Activated naive CD4-positive, alpha-beta T cell treated with anti-CD3 and anti-CD28 coated beads, Interleukin-2, amount 10 ng/mL, durations not matched to agents 7 days and 5 days (primary cell): Measurements from ENCODE around the gene RGS17.

ENCODE experiments used
- CTCF ChIA-PET: fragments of 350-600 bp; sonication (Branson Sonifier 250); formaldehyde crosslinking; loops from one replicate; lab custom pipeline; 2021; ENCODE audit warnings: antibody characterized with exemption; lab: Charles Lee
- DNase-seq: peaks from one replicate; pipeline ENCODE4 v3.0.0-alpha.2; 2020
- H3K27ac Mint-ChIP-seq: one replicate; pipeline ENCODE4 v1.8.0; 2021; ENCODE audit warnings: mild to moderate bottlenecking, moderate library complexity, mixed read lengths
- H3K27me3 Mint-ChIP-seq: one replicate; pipeline ENCODE4 v1.8.0; 2021; ENCODE audit warnings: mild to moderate bottlenecking, mixed read lengths
- H3K36me3 Mint-ChIP-seq: one replicate; pipeline ENCODE4 v1.8.0; 2021; ENCODE audit warnings: mixed read lengths
- H3K4me1 Mint-ChIP-seq: one replicate; pipeline ENCODE4 v1.8.0; 2021; ENCODE audit warnings: mixed read lengths
- H3K4me3 Mint-ChIP-seq: one replicate; pipeline ENCODE4 v1.8.0; 2021; ENCODE audit warnings: mild to moderate bottlenecking, moderate library complexity, mixed read lengths
- H3K9me3 Mint-ChIP-seq: one replicate; pipeline ENCODE4 v1.8.0; 2021; ENCODE audit warnings: mixed read lengths

The RGS17 gene

GRCh38 chr6:153048631-153049030, 82.5 kb downstream of the RGS17 start:
- no peak overlapping the region for H3K27ac Mint-ChIP-seq
- H3K4me3 Mint-ChIP-seq: no peak overlapping the region
- DNase-seq: no peak
- H3K27me3 Mint-ChIP-seq: peaks cover 2% of the 10 kb centered on the region
- CTCF ChIA-PET: no interaction called here
- H3K9me3 Mint-ChIP-seq: no peaks in the 10 kb centered on the region
- H3K36me3 Mint-ChIP-seq: no peaks in the 10 kb centered on the region
- no peaks in the 10 kb centered on the region for H3K4me1 Mint-ChIP-seq

DNA sequence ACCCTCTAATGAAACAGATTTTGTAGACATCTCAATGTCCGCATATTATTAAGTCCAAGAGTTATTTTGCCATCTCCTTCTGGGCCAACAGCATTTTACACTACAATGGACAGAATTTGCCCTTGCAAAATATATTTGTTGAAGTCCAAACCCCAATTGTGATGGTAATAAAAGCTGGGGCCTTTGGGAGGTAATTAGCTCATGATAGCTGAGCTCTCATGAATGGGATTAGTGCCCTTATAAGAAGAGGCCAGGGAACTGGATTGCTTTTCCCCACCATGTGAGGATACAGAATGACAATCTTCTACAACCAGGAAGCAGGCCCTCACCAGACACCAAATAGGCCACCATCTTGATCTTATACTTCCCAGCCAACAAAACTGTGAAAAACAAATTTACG, 83.7 kb downstream of the RGS17 start:
- Mint-ChIP-seq H3K27me3 (no peaks in the 10 kb centered on the region), H3K4me3 (no peak overlapping the region), H3K9me3 (no peaks in the 10 kb centered on the region), H3K36me3 (no peaks in the 10 kb centered on the region), H3K4me1 (no peaks in the 10 kb centered on the region), H3K27ac (no peak overlapping the region)
- CTCF ChIA-PET: no interaction called here
- no peak for DNase-seq

DNA sequence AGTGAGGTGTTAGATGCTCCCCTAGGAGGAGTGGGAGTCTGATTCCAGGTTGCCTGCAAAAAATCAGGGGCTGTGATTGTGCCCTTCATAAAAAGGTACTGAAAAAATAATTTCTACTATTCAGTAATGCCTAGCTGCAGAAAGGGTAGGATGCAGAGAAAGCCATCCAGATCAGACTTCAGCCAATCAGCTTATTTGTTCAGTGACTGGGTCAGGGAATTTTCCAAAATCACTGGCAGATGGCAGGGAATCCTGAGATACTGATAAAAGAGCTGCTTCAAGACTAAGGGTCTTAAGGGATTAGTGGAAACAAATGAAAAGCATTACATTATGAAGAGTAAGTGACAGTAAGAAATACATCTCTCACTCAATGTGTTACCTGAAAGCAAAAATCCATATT, 85.8 kb downstream of the RGS17 start:
- Mint-ChIP-seq H3K36me3 (no peaks in the 10 kb centered on the region), H3K9me3 (no peaks in the 10 kb centered on the region), H3K4me3 (no peak overlapping the region), H3K27ac (no peak overlapping the region), H3K4me1 (no peaks in the 10 kb centered on the region), H3K27me3 (no peaks in the 10 kb centered on the region)
- DNase-seq: no peak
- CTCF ChIA-PET: no interaction called here

DNA sequence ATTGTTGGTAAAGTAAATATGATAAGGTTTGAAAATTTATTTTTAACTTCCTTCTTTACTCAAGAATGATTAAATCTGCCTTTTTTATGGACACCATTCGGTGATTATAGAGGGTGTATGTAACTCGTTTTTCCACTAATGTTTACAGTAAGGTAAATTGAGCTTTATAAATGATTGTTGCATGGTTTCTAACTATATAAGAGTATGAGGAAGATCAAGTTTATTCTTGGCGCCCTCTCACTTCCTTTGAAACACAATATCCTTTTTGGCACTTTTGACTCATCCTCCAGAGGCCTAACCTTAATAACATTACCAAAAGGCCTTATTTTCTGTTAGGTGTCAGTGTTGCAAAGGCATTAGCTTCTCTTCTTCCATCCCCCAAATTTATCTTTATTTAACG, 86.8 kb downstream of the RGS17 start:
- H3K36me3 Mint-ChIP-seq: no peaks in the 10 kb centered on the region
- H3K4me1 Mint-ChIP-seq: no peaks in the 10 kb centered on the region
- CTCF ChIA-PET: no interaction called here
- no peak overlapping the region for H3K27ac Mint-ChIP-seq
- no peak for DNase-seq
- no peaks in the 10 kb centered on the region for H3K27me3 Mint-ChIP-seq
- H3K4me3 Mint-ChIP-seq: no peak overlapping the region
- no peaks in the 10 kb centered on the region for H3K9me3 Mint-ChIP-seq

GRCh38 chr6:153043719-153044118, 87.4 kb downstream of the RGS17 start:
- Mint-ChIP-seq H3K27me3 (no peaks in the 10 kb centered on the region), H3K9me3 (no peaks in the 10 kb centered on the region), H3K4me1 (no peaks in the 10 kb centered on the region), H3K36me3 (no peaks in the 10 kb centered on the region), H3K27ac (no peak overlapping the region), H3K4me3 (no peak overlapping the region)
- CTCF ChIA-PET: no interaction called here
- no peak for DNase-seq

DNA sequence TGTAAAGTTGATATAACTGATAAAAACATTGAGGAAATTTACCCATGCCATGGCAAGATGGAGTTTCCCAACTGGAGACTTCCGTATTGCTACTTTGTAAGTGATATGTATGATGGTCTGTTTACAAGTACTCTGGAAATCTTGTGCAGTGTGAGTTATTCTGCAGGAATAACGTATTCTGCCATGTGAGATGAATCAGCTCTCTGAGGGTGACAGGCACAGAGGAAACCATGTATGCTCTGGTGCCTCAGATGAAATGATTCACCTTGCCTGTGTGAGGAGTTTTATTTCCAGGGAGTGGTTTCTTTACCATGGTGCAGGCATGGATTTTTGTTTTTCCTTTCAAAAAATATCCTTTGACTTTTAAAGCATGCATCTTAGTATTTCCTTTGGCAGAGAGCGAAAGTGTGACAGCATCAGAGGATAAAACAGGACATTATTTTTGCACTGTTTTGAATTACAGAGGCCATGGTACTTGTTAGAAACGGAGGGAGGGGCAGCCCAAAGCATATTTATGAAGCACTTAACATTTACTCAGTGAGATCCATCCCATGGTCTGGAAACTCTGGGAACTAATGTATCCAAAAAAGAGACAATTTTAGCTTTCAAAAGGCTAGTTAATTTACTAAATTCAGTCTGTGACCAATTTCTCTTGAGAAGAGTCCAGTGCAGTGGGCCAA, 92.6 kb downstream of the RGS17 start:
- CTCF ChIA-PET: interaction anchor here (0.7 kb wide), 1 partner anchor 8 kb away, joined by 3 read pairs; no protein-coding TSS in a partner anchor
- no peaks in the 10 kb centered on the region for H3K27me3 Mint-ChIP-seq

DNA sequence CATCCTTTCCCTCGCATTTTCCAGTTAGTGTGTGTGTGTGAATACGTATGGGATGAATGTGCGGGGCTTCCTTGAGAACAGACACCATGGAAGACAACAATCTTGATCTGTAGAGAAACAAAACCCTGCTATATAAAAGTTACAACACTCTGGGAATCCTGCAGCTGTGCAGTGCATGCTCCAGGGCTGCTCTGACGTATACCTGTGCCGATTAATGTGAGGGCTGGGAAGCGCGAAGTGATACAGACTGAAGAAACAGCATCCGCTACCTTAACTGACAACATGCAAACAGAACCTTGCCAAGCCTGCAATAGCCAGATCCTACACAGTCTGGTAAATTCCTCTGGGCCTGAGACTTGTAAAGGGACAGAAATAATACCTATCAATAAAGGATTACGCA, 96.9 kb downstream of the RGS17 start:
- CTCF ChIA-PET: interaction anchor here (1.2 kb wide), 1 partner anchor 34 kb away, joined by 3 read pairs; no protein-coding TSS in a partner anchor
- no peaks in the 10 kb centered on the region for H3K36me3 Mint-ChIP-seq
- no peaks in the 10 kb centered on the region for H3K9me3 Mint-ChIP-seq
- H3K27ac Mint-ChIP-seq: no peak overlapping the region
- H3K27me3 Mint-ChIP-seq: no peaks in the 10 kb centered on the region
- H3K4me3 Mint-ChIP-seq: no peak overlapping the region
- no peaks in the 10 kb centered on the region for H3K4me1 Mint-ChIP-seq
- no peak for DNase-seq

More for the DNA sequence above, 92.6 kb downstream of the RGS17 start:
- Mint-ChIP-seq H3K4me1 (no peaks in the 10 kb centered on the region), H3K27ac (no peak overlapping the region), H3K9me3 (no peaks in the 10 kb centered on the region), H3K4me3 (no peak overlapping the region), H3K36me3 (no peaks in the 10 kb centered on the region)
- DNase-seq: no peak

- Mint-ChIP-seq H3K4me1 (no peaks in the 10 kb centered on the region), H3K4me3 (no peak overlapping the region), H3K36me3 (no peaks in the 10 kb centered on the region), H3K27me3 (peaks cover 6% of the 10 kb centered on the region), H3K9me3 (no peaks in the 10 kb centered on the region), H3K27ac (no peak overlapping the region)
- CTCF ChIA-PET: interaction anchor here (1.2 kb wide), 1 partner anchor 916 kb away, joined by 3 read pairs; no protein-coding TSS in a partner anchor
- DNase-seq: no peak
Measured at GRCh38 chr6:153032255-153032882, 98.7 kb downstream of the RGS17 start.

DNA sequence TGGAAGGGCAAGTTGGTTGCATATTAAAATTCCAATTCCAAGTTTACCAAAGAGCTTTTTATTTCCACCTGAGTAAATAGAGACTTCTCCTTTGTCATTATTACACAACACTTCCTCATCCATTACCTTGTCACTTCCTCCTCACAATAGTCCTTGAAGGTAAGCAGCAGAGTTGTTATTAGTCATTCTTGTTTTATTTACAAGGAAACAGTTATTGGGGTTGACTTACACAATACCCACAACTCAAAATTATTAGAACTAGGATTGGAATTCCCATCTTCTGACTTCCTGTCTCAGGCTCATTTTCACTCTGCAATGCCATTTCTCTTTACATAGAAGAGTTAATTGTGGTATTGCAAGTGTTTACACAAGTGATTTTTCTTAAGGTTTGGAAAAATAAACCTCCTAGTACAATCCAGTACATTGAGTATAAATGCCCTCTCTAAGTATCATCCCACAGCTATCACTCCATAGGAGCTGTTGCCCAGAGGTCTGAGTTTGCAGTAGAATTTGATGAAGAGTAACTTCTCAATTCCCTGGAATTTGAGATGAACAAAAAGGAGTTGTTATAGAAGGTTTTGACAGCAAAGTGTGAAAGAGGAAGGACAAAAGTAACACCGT, 99.6 kb downstream of the RGS17 start:
- CTCF ChIA-PET: interaction anchor here (0.6 to 1.4 kb wide), 3 partner anchors 8 to 917 kb away, joined by 3 read pairs; no protein-coding TSS in a partner anchor
- peaks cover 6% of the 10 kb centered on the region for H3K27me3 Mint-ChIP-seq
- no peaks in the 10 kb centered on the region for H3K4me1 Mint-ChIP-seq
- no peak overlapping the region for H3K4me3 Mint-ChIP-seq
- DNase-seq: no peak
- no peaks in the 10 kb centered on the region for H3K9me3 Mint-ChIP-seq
- H3K36me3 Mint-ChIP-seq: no peaks in the 10 kb centered on the region
- H3K27ac Mint-ChIP-seq: no peak overlapping the region

DNA sequence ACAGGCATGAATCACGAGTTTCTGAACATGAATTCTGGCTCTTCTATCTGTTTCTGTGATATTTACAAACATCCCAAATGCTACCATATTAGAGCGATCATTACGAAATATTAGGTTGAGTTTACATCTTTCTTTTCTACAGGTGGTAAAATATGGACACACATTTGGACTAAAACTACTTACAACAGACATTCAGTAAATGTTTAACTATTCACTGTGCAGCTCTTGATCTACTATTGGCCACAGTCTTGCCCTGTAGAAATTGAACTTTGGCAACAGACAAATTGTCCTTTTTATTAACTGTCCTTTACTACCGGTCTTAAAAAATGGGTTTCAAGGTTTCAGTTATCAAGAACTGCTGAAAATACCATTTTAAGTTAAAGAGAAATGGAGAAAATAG, 102.1 kb downstream of the RGS17 start:
- Mint-ChIP-seq H3K4me3 (no peak overlapping the region), H3K9me3 (no peaks in the 10 kb centered on the region), H3K27me3 (peaks cover 10% of the 10 kb centered on the region), H3K27ac (no peak overlapping the region), H3K36me3 (no peaks in the 10 kb centered on the region), H3K4me1 (no peaks in the 10 kb centered on the region)
- CTCF ChIA-PET: no interaction called here
- DNase-seq: no peak

GRCh38 chr6:153028286-153028685, 102.8 kb downstream of the RGS17 start:
- no peaks in the 10 kb centered on the region for H3K9me3 Mint-ChIP-seq
- CTCF ChIA-PET: no interaction called here
- no peak for DNase-seq
- no peaks in the 10 kb centered on the region for H3K4me1 Mint-ChIP-seq
- no peak overlapping the region for H3K4me3 Mint-ChIP-seq
- no peak overlapping the region for H3K27ac Mint-ChIP-seq
- H3K27me3 Mint-ChIP-seq: peaks cover 12% of the 10 kb centered on the region
- H3K36me3 Mint-ChIP-seq: no peaks in the 10 kb centered on the region

DNA sequence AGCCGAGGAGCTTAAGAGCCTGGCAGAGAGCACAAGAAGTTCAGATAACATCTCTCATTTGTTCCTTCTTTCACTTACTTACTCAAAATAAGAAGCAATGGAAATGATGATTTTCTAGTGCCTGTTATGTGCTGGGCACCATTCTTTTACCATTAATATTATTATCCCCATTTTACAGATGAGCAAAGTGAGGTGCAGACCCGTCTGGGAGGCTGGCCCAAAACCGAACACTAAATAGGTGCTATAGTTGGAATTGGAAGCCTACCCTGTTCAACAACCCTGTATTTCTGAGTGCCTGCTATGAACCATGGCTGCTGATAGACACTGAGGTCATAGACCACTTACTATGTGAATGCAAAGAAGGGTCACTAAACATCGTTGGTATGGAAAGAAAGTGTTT, 103.6 kb downstream of the RGS17 start:
- peaks cover 12% of the 10 kb centered on the region for H3K27me3 Mint-ChIP-seq
- no peak overlapping the region for H3K4me3 Mint-ChIP-seq
- no peaks in the 10 kb centered on the region for H3K4me1 Mint-ChIP-seq
- no peak overlapping the region for H3K27ac Mint-ChIP-seq
- CTCF ChIA-PET: interaction anchor here (1.1 kb wide), 1 partner anchor 87 kb away, joined by 3 read pairs; no protein-coding TSS in a partner anchor
- H3K9me3 Mint-ChIP-seq: no peaks in the 10 kb centered on the region
- DNase-seq: no peak
- no peaks in the 10 kb centered on the region for H3K36me3 Mint-ChIP-seq

GRCh38 chr6:153024709-153025017, 106.4 kb downstream of the RGS17 start:
- H3K27ac Mint-ChIP-seq: no peak overlapping the region
- H3K27me3 Mint-ChIP-seq: peaks cover 12% of the 10 kb centered on the region
- no peaks in the 10 kb centered on the region for H3K4me1 Mint-ChIP-seq
- no peaks in the 10 kb centered on the region for H3K9me3 Mint-ChIP-seq
- no peak for DNase-seq
- H3K36me3 Mint-ChIP-seq: no peaks in the 10 kb centered on the region
- no peak overlapping the region for H3K4me3 Mint-ChIP-seq
- CTCF ChIA-PET: interaction anchor here (1.0 to 2.8 kb wide), 5 partner anchors 11 to 70 kb away, joined by 3 to 18 read pairs (median 3); no protein-coding TSS in a partner anchor

DNA sequence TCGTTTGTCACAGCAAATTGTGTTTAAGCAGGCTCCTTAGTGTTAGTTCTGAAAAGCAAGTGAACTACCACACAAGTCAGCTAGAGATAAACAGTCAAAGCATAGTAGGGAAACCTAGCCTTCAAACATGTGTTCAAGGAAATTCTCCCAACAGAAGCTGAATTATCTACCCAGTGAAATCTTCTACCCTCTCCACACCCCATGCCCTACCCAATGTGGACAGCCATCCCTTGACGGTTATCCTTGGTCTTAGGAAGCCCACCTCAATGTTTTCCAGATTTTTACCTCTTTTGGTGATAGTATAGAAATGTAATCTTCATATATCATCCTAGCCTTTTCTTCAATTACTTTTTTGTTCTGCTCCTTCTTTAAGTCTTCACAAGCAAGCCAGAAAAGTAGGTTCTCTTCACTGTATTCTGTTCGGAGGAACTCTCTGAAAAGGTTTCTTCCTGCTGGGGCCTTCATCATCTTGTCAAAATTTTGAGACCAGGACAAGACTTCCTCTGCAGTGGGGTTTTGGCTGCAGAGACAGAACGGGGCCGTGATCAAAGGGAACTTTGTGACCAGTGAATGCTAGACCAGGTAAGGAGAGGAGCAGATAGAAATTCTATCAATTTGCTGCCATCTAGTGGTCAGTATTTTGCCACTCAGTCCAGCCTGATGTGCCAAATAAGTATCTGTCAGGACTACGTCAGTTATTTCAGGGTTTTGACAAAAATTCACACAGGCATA, 106.9 kb downstream of the RGS17 start:
- no peaks in the 10 kb centered on the region for H3K9me3 Mint-ChIP-seq
- CTCF ChIA-PET: interaction anchor here (0.8 to 2.8 kb wide), 9 partner anchors 11 to 159 kb away, joined by 3 to 18 read pairs (median 3); no protein-coding TSS in a partner anchor
- no peaks in the 10 kb centered on the region for H3K4me1 Mint-ChIP-seq
- H3K27me3 Mint-ChIP-seq: peaks cover 12% of the 10 kb centered on the region
- DNase-seq: peak; percentile 50
- H3K4me3 Mint-ChIP-seq: no peak overlapping the region
- H3K27ac Mint-ChIP-seq: no peak overlapping the region
- H3K36me3 Mint-ChIP-seq: no peaks in the 10 kb centered on the region
